IMR-90 (cell line): ENCODE results near the gene DMXL2. TPM values are rescaled to one million over a fixed set of nuclear protein-coding genes. Genes with fewer than 3 reads are reported as not detected.

Experiments used
- ATAC-seq: fragments of 200-7000 bp; cut with Tn5 transposase; 2 replicates; pipeline ENCODE4 v1.9.1; 2020; ENCODE audit warnings: low read depth, mild to moderate bottlenecking, moderate library complexity
- BruUV-seq: library from RNA; stranded (reverse); fragments of 400-500 nt; replicated peaks from 2 replicates; lab custom pipeline; 2021; lab: Mats Ljungman, UMichigan
- CTCF ChIA-PET: fragments of 300-600 bp; formaldehyde crosslinking; extraction: SDS; loops from one replicate; lab custom pipeline; 2021; ENCODE audit warnings: antibody characterized with exemption; lab: Yijun Ruan, JAX
- POLR2A ChIA-PET: fragments of 300-600 bp; sonication (Branson Sonifier 250); formaldehyde crosslinking; loops from one replicate; lab custom pipeline; 2022; ENCODE audit warnings: antibody characterized with exemption; ENCODE audit not compliant: unreplicated experiment; lab: Charles Lee
- DNase-seq: peaks from one replicate; pipeline ENCODE4 v3.0.0; 2013
- H2AFZ ChIP-seq: replicated peaks from 2 replicates; pipeline ENCODE3; 2013; ENCODE audit warnings: low read length, mild to moderate bottlenecking; ENCODE audit not compliant: poor library complexity
- H2AK5ac ChIP-seq: 2 replicates; pipeline ENCODE4 v1.6.1; 2013; ENCODE audit warnings: low read depth, low read length, inconsistent platforms
- H2AK9ac ChIP-seq: replicated peaks from 2 replicates; pipeline ENCODE3; 2013; ENCODE audit warnings: mild to moderate bottlenecking, low read depth, low read length, moderate library complexity; ENCODE audit not compliant: poor library complexity
- H2BK120ac ChIP-seq: 2 replicates; pipeline ENCODE4 v1.6.1; 2013; ENCODE audit warnings: low read depth, low read length, inconsistent platforms
- H2BK15ac ChIP-seq: 3 replicates; pipeline ENCODE4 v1.6.1; 2013; ENCODE audit warnings: low read depth, low read length, inconsistent platforms
- H2BK20ac ChIP-seq: 2 replicates; pipeline ENCODE4 v1.6.1; 2013; ENCODE audit warnings: low read depth, mild to moderate bottlenecking, inconsistent platforms, low read length, moderate library complexity
- H2BK5ac ChIP-seq: 2 replicates; pipeline ENCODE4 v1.6.1; 2013; ENCODE audit warnings: mild to moderate bottlenecking, low read depth, low read length, inconsistent platforms; ENCODE audit not compliant: poor library complexity, severe bottlenecking
- H3K14ac ChIP-seq: replicated peaks from 2 replicates; pipeline ENCODE4 v1.6.1; 2013; ENCODE audit warnings: low read depth, low read length, inconsistent platforms
- H3K18ac ChIP-seq: 2 replicates; pipeline ENCODE4 v1.6.1; 2013; ENCODE audit warnings: low read depth, low read length, control low read depth
- H3K23ac ChIP-seq: 2 replicates; pipeline ENCODE4 v1.6.1; 2013; ENCODE audit warnings: low read depth, low read length, inconsistent platforms
- H3K27ac ChIP-seq: 2 replicates; pipeline ENCODE4 v1.5.1; 2013; ENCODE audit warnings: mild to moderate bottlenecking, control low read depth, low read length; ENCODE audit not compliant: insufficient read depth
- H3K27me3 ChIP-seq: 2 replicates; pipeline ENCODE4 v1.6.1; 2013; ENCODE audit warnings: low read length; ENCODE audit not compliant: control insufficient read depth, insufficient read depth
- H3K36me3 ChIP-seq: 2 replicates; pipeline ENCODE4 v1.6.1; 2013; ENCODE audit warnings: low read length, mixed read lengths; ENCODE audit not compliant: control insufficient read depth, insufficient read depth
- H3K4ac ChIP-seq: 2 replicates; pipeline ENCODE4 v1.6.1; 2013; ENCODE audit warnings: low read depth, low read length, inconsistent platforms
- H3K4me1 ChIP-seq: 2 replicates; pipeline ENCODE4 v1.6.1; 2013; ENCODE audit warnings: low read length, mixed read lengths; ENCODE audit not compliant: control insufficient read depth, insufficient read depth
- H3K4me2 ChIP-seq: 2 replicates; pipeline ENCODE4 v1.6.1; 2013; ENCODE audit warnings: low read depth, mild to moderate bottlenecking, control low read depth, low read length, moderate library complexity
- H3K4me3 ChIP-seq: 2 replicates; pipeline ENCODE4 v1.5.1; 2013; ENCODE audit warnings: low read depth, mild to moderate bottlenecking, control low read depth, low read length, moderate library complexity; ENCODE audit not compliant: insufficient read depth
- H3K56ac ChIP-seq: 2 replicates; pipeline ENCODE4 v1.6.1; 2013; ENCODE audit warnings: low read length, inconsistent platforms; ENCODE audit not compliant: insufficient read depth; ENCODE audit errors: extremely low read depth
- H3K79me1 ChIP-seq, 2 experiments: 2 replicates each; pipeline ENCODE4 v1.6.1; 2013; ENCODE audit warnings: low read length in 2 of 2, inconsistent platforms in 1 of 2, low read depth in 1 of 2
- H3K9ac ChIP-seq: 2 replicates; pipeline ENCODE4 v1.6.1; 2013; ENCODE audit warnings: low read depth, low read length, control low read depth
- H3K9me1 ChIP-seq: 2 replicates; pipeline ENCODE4 v1.6.1; 2013; ENCODE audit warnings: low read length, inconsistent platforms; ENCODE audit not compliant: insufficient read depth
- H3K9me3 ChIP-seq: 2 replicates; pipeline ENCODE4 v1.6.1; 2013; ENCODE audit warnings: low read length; ENCODE audit not compliant: control insufficient read depth, insufficient read depth
- H4K20me1 ChIP-seq: 2 replicates; pipeline ENCODE4 v1.6.1; 2013; ENCODE audit warnings: low read length, inconsistent platforms; ENCODE audit not compliant: insufficient read depth
- H4K5ac ChIP-seq: 2 replicates; pipeline ENCODE4 v1.6.1; 2013; ENCODE audit warnings: mild to moderate bottlenecking, low read depth, low read length, control low read depth
- H4K8ac ChIP-seq, 2 experiments: 2 replicates each; pipeline ENCODE4 v1.6.1; 2013; ENCODE audit warnings: low read depth in 2 of 2, low read length in 2 of 2, control low read depth in 1 of 2, inconsistent platforms in 1 of 2
- H4K91ac ChIP-seq: 2 replicates; pipeline ENCODE4 v1.6.1; 2013; ENCODE audit warnings: low read depth, low read length, inconsistent platforms; ENCODE audit not compliant: insufficient read depth
- CHD1 ChIP-seq: IDR thresholded peaks from 2 replicates; pipeline ENCODE4 v1.6.1; 2012; ENCODE audit warnings: low read depth, low read length, improper control_type of control experiment
- CTCF ChIP-seq: conservative IDR thresholded peaks from 2 replicates; pipeline ENCODE4 v1.5.1; 2012; ENCODE audit warnings: mild to moderate bottlenecking, low read depth, low read length, improper control_type of control experiment
- FOS ChIP-seq: fragments of 150-350 bp; IDR thresholded peaks from 2 replicates; pipeline ENCODE4 v1.6.1; 2016; ENCODE audit warnings: low read depth, low read length
- MAFK ChIP-seq: IDR thresholded peaks from 2 replicates; pipeline ENCODE4 v1.6.1; 2012; ENCODE audit warnings: low read depth, low read length, improper control_type of control experiment
- MAZ ChIP-seq: IDR thresholded peaks from 2 replicates; pipeline ENCODE4 v1.6.1; 2012; ENCODE audit warnings: low read depth, mild to moderate bottlenecking, low read length, improper control_type of control experiment, moderate library complexity, borderline replicate concordance
- MXI1 ChIP-seq: IDR thresholded peaks from 2 replicates; pipeline ENCODE4 v1.6.1; 2012; ENCODE audit warnings: low read depth, mild to moderate bottlenecking, low read length, moderate library complexity, borderline replicate concordance
- NFE2L2 ChIP-seq: fragments of 150-350 bp; IDR thresholded peaks from 2 replicates; pipeline ENCODE4 v1.6.1; 2016; ENCODE audit warnings: low read depth, mild to moderate bottlenecking, low read length
- RFX5 ChIP-seq: IDR thresholded peaks from 2 replicates; pipeline ENCODE4 v1.8.0; 2012; ENCODE audit warnings: low read depth, mild to moderate bottlenecking, low read length, moderate library complexity
- WGBS, 2 experiments: methylation state at CpG; one replicate each; pipeline versions ENCODE4 v1.1.5 to v1.1.7; 2013; ENCODE audit warnings: missing lambda C conversion rate in 2 of 2; ENCODE audit not compliant: insufficient read length in 1 of 2; ENCODE audit errors: extremely low coverage in 2 of 2; 5-methylcytosine and 5-hydroxymethylcytosine counted together
- dilution Hi-C: fragments of 300-500 bp; cut with HindIII; formaldehyde crosslinking; loops from one replicate; pipeline ENCODE4 v1.14.3; 2018; ENCODE audit warnings: low sequenced_read_pairs; ENCODE audit not compliant: unreplicated experiment
- in situ Hi-C: fragments of 300-500 bp; cut with MboI; formaldehyde crosslinking; loops from 3 replicates; pipeline ENCODE4 v1.14.3; 2019; ENCODE audit warnings: low sequenced_read_pairs, inconsistent platforms, mixed read lengths
- intact Hi-C: fragments of 100-400 bp; cut with micrococcal nuclease; formaldehyde crosslinking; loops from 2 replicates; pipeline ENCODE4 v1.10.0; 2022
- polyA plus RNA-seq, 3 experiments: library from polyadenylated mRNA; depleted of rRNA; stranded (reverse); fragments of >200 nt; gene quantifications; 2 replicates each; pipeline ENCODE4 v1.2.3, GENCODE V29; 2012; ENCODE audit warnings: low replicate concordance in 1 of 3
- total RNA-seq: library from RNA; depleted of rRNA; stranded (reverse); fragments of >200 nt; gene quantifications from 2 replicates; pipeline ENCODE4 v1.2.3, GENCODE V29; 2012
- TF ChIP-seq, protein P1 (sequence below): fragments of 150-350 bp; IDR thresholded peaks from 2 replicates; pipeline ENCODE4 v1.6.1; 2016; ENCODE audit warnings: low read depth, mild to moderate bottlenecking, low read length, moderate library complexity, borderline replicate concordance

The DMXL2 gene
- total and polyA plus RNA-seq, 2 of the 4 experiments (the other 2 are of a cell fraction) = 9.7 to 21.9 TPM

GRCh38 chr15:51524376-51524775, 98.2 kb downstream of the DMXL2 start:
- Histone ChIP-seq H3K9me3 (no peaks in the 10 kb centered on the region), H2BK120ac (no peak overlapping the region), H2AK9ac (no peak overlapping the region), H4K5ac (no peak overlapping the region), H2BK15ac (no peak overlapping the region), H3K18ac (no peak overlapping the region), H3K27ac (no peak overlapping the region), H4K20me1 (no peaks in the 10 kb centered on the region), H4K8ac (no peak overlapping the region), H4K91ac (no peak overlapping the region), H2BK5ac (no peak overlapping the region), H3K9ac (no peak overlapping the region), H3K14ac (no peak overlapping the region), H3K4me3 (no peak overlapping the region), H2AK5ac (no peak overlapping the region), H3K4me1 (no peaks in the 10 kb centered on the region), H3K4me2 (no peak overlapping the region), H3K9me1 (no peaks in the 10 kb centered on the region), H3K27me3 (no peaks in the 10 kb centered on the region), H3K4ac (no peak overlapping the region), H2AFZ (no peak overlapping the region), H3K23ac (no peak overlapping the region), H3K56ac (no peak overlapping the region), H3K79me1 (no peaks in the 10 kb centered on the region), H3K36me3 (no peaks in the 10 kb centered on the region), H2BK20ac (no peak overlapping the region)
- WGBS, 2 experiments = 100% methylated on average over 1 of the region's 5 CpGs; no CpG with 5 or more reads in 1 of the 2 experiments
- TF ChIP-seq RFX5 = no peak
- TF ChIP-seq MXI1 = no peak
- TF ChIP-seq, protein P1, sequence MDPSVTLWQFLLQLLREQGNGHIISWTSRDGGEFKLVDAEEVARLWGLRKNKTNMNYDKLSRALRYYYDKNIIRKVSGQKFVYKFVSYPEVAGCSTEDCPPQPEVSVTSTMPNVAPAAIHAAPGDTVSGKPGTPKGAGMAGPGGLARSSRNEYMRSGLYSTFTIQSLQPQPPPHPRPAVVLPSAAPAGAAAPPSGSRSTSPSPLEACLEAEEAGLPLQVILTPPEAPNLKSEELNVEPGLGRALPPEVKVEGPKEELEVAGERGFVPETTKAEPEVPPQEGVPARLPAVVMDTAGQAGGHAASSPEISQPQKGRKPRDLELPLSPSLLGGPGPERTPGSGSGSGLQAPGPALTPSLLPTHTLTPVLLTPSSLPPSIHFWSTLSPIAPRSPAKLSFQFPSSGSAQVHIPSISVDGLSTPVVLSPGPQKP = no peak
- TF ChIP-seq MAFK = no peak
- TF ChIP-seq CHD1 = no peak
- TF ChIP-seq MAZ = no peak
- TF ChIP-seq FOS = no peak
- no peak for TF ChIP-seq CTCF
- TF ChIP-seq NFE2L2 = no peak
- intact Hi-C loops = no loop called here
- POLR2A ChIA-PET = no interaction called here
- in situ Hi-C loops = no loop called here
- BruUV-seq = no TSS peak
- CTCF ChIA-PET = no interaction called here
- dilution Hi-C loops = no loop called here
- no peak for DNase-seq
- ATAC-seq = no peak
